GM19463 (cell line): Measurements from ENCODE around the gene NKX2-4.

Source experiments
- ATAC-seq: cut with Tn5 transposase; IDR thresholded peaks from one replicate; pipeline ENCODE4 v1.9.1; 2021; ENCODE audit warnings: mild to moderate bottlenecking, moderate library complexity; ENCODE audit not compliant: unreplicated experiment

NKX2-4 gene

GRCh38 chr20:21364413-21364812 is 32.9 kb downstream of the NKX2-4 start:
- ATAC-seq = no peak

- no peak for ATAC-seq
Measured at GRCh38 chr20:21361266-21361665, 36.1 kb downstream of the NKX2-4 start.

GRCh38 chr20:21360705-21361104 is 36.6 kb downstream of the NKX2-4 start:
- no peak for ATAC-seq

GRCh38 chr20:21358737-21359136 is 38.6 kb downstream of the NKX2-4 start:
- no peak for ATAC-seq

- ATAC-seq = no peak
Measured at GRCh38 chr20:21357844-21358243, 39.5 kb downstream of the NKX2-4 start.

- no peak for ATAC-seq
Measured at GRCh38 chr20:21356386-21356785, 40.9 kb downstream of the NKX2-4 start.

GRCh38 chr20:21355981-21356380 is 41.3 kb downstream of the NKX2-4 start:
- ATAC-seq = no peak

- no peak for ATAC-seq
Measured at GRCh38 chr20:21353236-21353635, 44.1 kb downstream of the NKX2-4 start.

GRCh38 chr20:21352703-21353102 is 44.6 kb downstream of the NKX2-4 start:
- no peak for ATAC-seq
